Neuronal stem cell (in vitro differentiated cells): ENCODE results near the gene FRS2.

Source experiments
- DNase-seq: peaks from one replicate; pipeline ENCODE4 v3.0.0-alpha.2; 2013; ENCODE audit warnings: low spot score
- H2AFZ ChIP-seq: one replicate; pipeline ENCODE4 v1.6.1; 2013; ENCODE audit warnings: mild to moderate bottlenecking, low read length, inconsistent platforms
- H2AK5ac ChIP-seq: 2 replicates; pipeline ENCODE4 v1.6.1; 2013; ENCODE audit warnings: low read depth, mild to moderate bottlenecking, inconsistent platforms, low read length, moderate library complexity, mixed read lengths
- H2BK120ac ChIP-seq: 2 replicates; pipeline ENCODE4 v1.6.1; 2013; ENCODE audit warnings: low read depth, mild to moderate bottlenecking, inconsistent platforms, low read length, moderate library complexity, mixed read lengths
- H2BK12ac ChIP-seq: one replicate; pipeline ENCODE4 v1.6.1; 2013; ENCODE audit warnings: low read length, inconsistent platforms
- H2BK15ac ChIP-seq: 2 replicates; pipeline ENCODE4 v1.6.1; 2013; ENCODE audit warnings: mild to moderate bottlenecking, low read length, inconsistent platforms, mixed read lengths
- H2BK5ac ChIP-seq: one replicate; pipeline ENCODE4 v1.6.1; 2013; ENCODE audit warnings: inconsistent platforms, mild to moderate bottlenecking, low read length, moderate library complexity
- H3K14ac ChIP-seq: one replicate; pipeline ENCODE4 v1.6.1; 2013; ENCODE audit warnings: low read length, inconsistent platforms
- H3K18ac ChIP-seq: 2 replicates; pipeline ENCODE4 v1.6.1; 2013; ENCODE audit warnings: low read length, inconsistent platforms
- H3K23ac ChIP-seq: 2 replicates; pipeline ENCODE4 v1.6.1; 2013; ENCODE audit warnings: low read depth, mild to moderate bottlenecking, mixed read lengths, low read length, inconsistent platforms; ENCODE audit not compliant: poor library complexity
- H3K27ac ChIP-seq: replicated peaks from 3 replicates; pipeline ENCODE4 v1.5.1; 2013; ENCODE audit warnings: low read length, inconsistent platforms
- H3K27me3 ChIP-seq, 3 experiments: 2 replicates each; pipeline ENCODE4 v1.6.1; 2013; ENCODE audit warnings: low read length in 3 of 3, mild to moderate bottlenecking in 2 of 3, inconsistent platforms in 1 of 3, low read depth in 1 of 3, mixed read lengths in 1 of 3, moderate library complexity in 1 of 3; ENCODE audit not compliant: control insufficient read depth in 3 of 3, insufficient read depth in 3 of 3
- H3K36me3 ChIP-seq, 2 donors: replicated peaks in 1 of 2; 2 replicates each; pipeline ENCODE4 v1.6.1; 2013; ENCODE audit warnings: low read length in 2 of 2; ENCODE audit not compliant: control insufficient read depth in 2 of 2, insufficient read depth in 2 of 2
- H3K4ac ChIP-seq: 2 replicates; pipeline ENCODE4 v1.6.1; 2013; ENCODE audit warnings: inconsistent platforms, mild to moderate bottlenecking, low read length, moderate library complexity
- H3K4me1 ChIP-seq, 2 donors: 1 replicate in 1 of 2; 2 replicates in 1 of 2; pipeline ENCODE4 v1.6.1; 2013; ENCODE audit warnings: low read length in 2 of 2, low read depth in 1 of 2; ENCODE audit not compliant: control insufficient read depth in 2 of 2, insufficient read depth in 1 of 2
- H3K4me2 ChIP-seq: one replicate; pipeline ENCODE4 v1.6.1; 2013; ENCODE audit warnings: mild to moderate bottlenecking, low read length, inconsistent platforms; ENCODE audit not compliant: insufficient read depth, poor library complexity, severe bottlenecking
- H3K4me3 ChIP-seq, 2 donors: 2 replicates each; pipeline ENCODE4 v1.5.1; 2013; ENCODE audit warnings: low read length in 2 of 2, mild to moderate bottlenecking in 2 of 2, inconsistent platforms in 1 of 2, moderate library complexity in 1 of 2
- H3K79me1 ChIP-seq: one replicate; pipeline ENCODE4 v1.6.1; 2013; ENCODE audit warnings: low read depth, mild to moderate bottlenecking, inconsistent platforms, low read length, moderate library complexity
- H3K9ac ChIP-seq: one replicate; pipeline ENCODE4 v1.6.1; 2013; ENCODE audit warnings: mild to moderate bottlenecking, low read depth, low read length, inconsistent platforms; ENCODE audit not compliant: poor library complexity
- H3K9me3 ChIP-seq, 2 donors: replicated peaks in 1 of 2; 2 replicates each; pipeline versions ENCODE3 to v1.6.1; 2013; ENCODE audit warnings: low read length in 2 of 2, mild to moderate bottlenecking in 2 of 2, inconsistent platforms in 1 of 2, low read depth in 1 of 2, mixed read lengths in 1 of 2, moderate library complexity in 1 of 2; ENCODE audit not compliant: control insufficient read depth in 2 of 2, insufficient read depth in 1 of 2
- H4K8ac ChIP-seq: one replicate; pipeline ENCODE4 v1.6.1; 2013; ENCODE audit warnings: low read depth, mild to moderate bottlenecking, inconsistent platforms, low read length, moderate library complexity
- H4K91ac ChIP-seq: one replicate; pipeline ENCODE4 v1.6.1; 2013; ENCODE audit warnings: low read length, low read depth, mild to moderate bottlenecking, inconsistent platforms; ENCODE audit not compliant: poor library complexity
- WGBS, 2 donors: extraction: QIAGEN DNeasy Blood & Tissue Kit; methylation state at CpG; one replicate each; pipeline ENCODE4 v1.1.7; 2013; ENCODE audit warnings: missing lambda C conversion rate in 2 of 2, mixed read lengths in 1 of 2; ENCODE audit not compliant: insufficient read length in 2 of 2, insufficient replicate concordance in 1 of 2; ENCODE audit errors: extremely low coverage in 2 of 2; 5-methylcytosine and 5-hydroxymethylcytosine counted together

The FRS2 gene

DNA sequence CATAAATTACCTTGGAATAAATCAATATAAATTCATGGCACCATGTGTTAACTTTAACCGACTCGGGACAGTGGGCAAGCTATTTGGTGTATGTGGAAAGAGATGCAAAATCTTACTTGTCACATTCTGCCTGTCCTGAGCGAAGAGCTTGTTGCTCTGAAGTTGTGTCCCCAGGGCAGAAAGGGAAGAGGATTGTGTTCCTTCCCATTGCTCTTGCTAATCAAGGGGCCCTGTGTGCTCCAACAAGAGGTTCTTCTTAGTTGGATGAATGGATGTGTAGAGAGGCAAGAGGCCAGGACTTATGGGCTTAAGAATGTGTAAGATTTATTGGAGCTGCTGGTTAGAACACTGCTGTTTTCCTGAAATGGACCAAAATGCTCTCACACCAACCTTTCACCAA lies 36.5 kb upstream of the FRS2 start:
- Histone ChIP-seq H3K18ac (no peak overlapping the region), H3K27me3 (no peaks in the 10 kb centered on the region), H4K91ac (no peak overlapping the region), H2BK120ac (no peak overlapping the region), H3K9me3 (no peaks in the 10 kb centered on the region), H3K4me3 (no peak overlapping the region), H3K14ac (no peak overlapping the region), H3K27ac (no peak overlapping the region), H3K79me1 (no peaks in the 10 kb centered on the region), H3K36me3 (no peaks in the 10 kb centered on the region), H3K4me1 (no peaks in the 10 kb centered on the region), H2BK15ac (no peak overlapping the region), H3K23ac (no peak overlapping the region), H3K4ac (no peak overlapping the region), H3K4me2 (no peak overlapping the region), H4K8ac (no peak overlapping the region), H3K9ac (no peak overlapping the region), H2BK5ac (no peak overlapping the region), H2AFZ (no peak overlapping the region), H2AK5ac (no peak overlapping the region), H2BK12ac (no peak overlapping the region)
- WGBS, 2 donors: no CpG with 5 or more reads among the region's 3 CpGs
- no peak for DNase-seq

DNA sequence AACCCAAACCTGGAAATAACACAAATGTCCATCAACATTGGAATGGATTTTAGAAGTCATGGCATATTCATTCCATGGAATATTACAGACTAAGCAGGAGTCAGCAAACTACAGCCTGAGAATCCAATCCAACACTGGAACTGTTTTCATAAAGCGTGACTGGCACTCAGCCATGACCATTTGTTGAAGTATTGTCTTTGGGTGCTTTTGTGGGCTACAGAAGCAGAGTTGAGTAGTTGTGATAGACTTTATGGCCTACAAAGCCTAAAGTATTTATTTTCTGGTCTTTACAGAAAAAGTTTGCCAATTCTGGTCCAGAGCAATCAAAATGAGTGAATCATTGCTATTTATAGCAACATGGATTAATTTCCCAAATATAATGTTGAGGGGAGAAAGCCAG lies 34.5 kb upstream of the FRS2 start:
- no peak overlapping the region for H3K18ac ChIP-seq

DNA sequence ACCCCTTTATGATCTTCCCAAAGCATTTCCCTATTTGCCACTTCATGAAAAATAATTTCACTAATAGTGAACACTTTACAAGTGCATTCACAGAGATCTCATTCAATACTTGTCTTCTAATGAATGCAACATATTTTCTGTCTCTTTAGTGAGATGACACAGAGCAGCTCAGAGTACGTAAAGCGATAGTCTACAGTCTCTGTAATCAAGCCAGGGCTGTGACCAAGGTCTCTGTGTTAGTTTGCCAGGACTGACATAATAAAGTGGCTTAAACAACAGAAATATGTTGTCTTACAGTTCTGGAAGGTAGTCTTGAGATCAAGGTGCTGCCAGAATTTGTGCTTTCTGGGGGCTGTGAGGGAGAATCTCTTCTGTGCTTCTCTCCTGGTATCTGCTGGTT lies 33.1 kb upstream of the FRS2 start:
- WGBS, 2 donors: no CpG with 5 or more reads among the region's 2 CpGs
- no peak for DNase-seq
- H2AK5ac ChIP-seq: no peak overlapping the region
- H3K14ac ChIP-seq: no peak overlapping the region
- no peaks in the 10 kb centered on the region for H3K36me3 ChIP-seq
- H2BK120ac ChIP-seq: no peak overlapping the region
- no peaks in the 10 kb centered on the region for H3K79me1 ChIP-seq
- no peak overlapping the region for H3K4ac ChIP-seq
- H3K9me3 ChIP-seq: no peaks in the 10 kb centered on the region
- H2BK12ac ChIP-seq: no peak overlapping the region
- no peak overlapping the region for H4K8ac ChIP-seq
- H2AFZ ChIP-seq: no peak overlapping the region
- no peak overlapping the region for H3K23ac ChIP-seq
- no peak overlapping the region for H3K4me2 ChIP-seq
- no peaks in the 10 kb centered on the region for H3K4me1 ChIP-seq
- no peak overlapping the region for H3K4me3 ChIP-seq
- no peak overlapping the region for H3K18ac ChIP-seq
- no peak overlapping the region for H2BK5ac ChIP-seq
- no peaks in the 10 kb centered on the region for H3K27me3 ChIP-seq
- H4K91ac ChIP-seq: no peak overlapping the region
- no peak overlapping the region for H2BK15ac ChIP-seq
- H3K27ac ChIP-seq: no peak overlapping the region
- no peak overlapping the region for H3K9ac ChIP-seq

More for the DNA sequence above, 34.5 kb upstream of the FRS2 start:
- Histone ChIP-seq H3K27me3 (no peaks in the 10 kb centered on the region), H3K27ac (no peak overlapping the region), H4K8ac (no peak overlapping the region), H4K91ac (no peak overlapping the region), H3K23ac (no peak overlapping the region), H3K14ac (no peak overlapping the region), H2BK12ac (no peak overlapping the region), H3K4ac (no peak overlapping the region), H2AK5ac (no peak overlapping the region), H3K4me1 (no peaks in the 10 kb centered on the region), H3K4me2 (no peak overlapping the region), H3K9ac (no peak overlapping the region), H3K4me3 (no peak overlapping the region), H2AFZ (no peak overlapping the region), H2BK15ac (no peak overlapping the region), H3K9me3 (no peaks in the 10 kb centered on the region), H3K79me1 (no peaks in the 10 kb centered on the region), H2BK5ac (no peak overlapping the region), H2BK120ac (no peak overlapping the region), H3K36me3 (no peaks in the 10 kb centered on the region)
- DNase-seq: no peak
- no CpG with 5 or more reads among the region's 1 CpG for WGBS, 2 donors

DNA sequence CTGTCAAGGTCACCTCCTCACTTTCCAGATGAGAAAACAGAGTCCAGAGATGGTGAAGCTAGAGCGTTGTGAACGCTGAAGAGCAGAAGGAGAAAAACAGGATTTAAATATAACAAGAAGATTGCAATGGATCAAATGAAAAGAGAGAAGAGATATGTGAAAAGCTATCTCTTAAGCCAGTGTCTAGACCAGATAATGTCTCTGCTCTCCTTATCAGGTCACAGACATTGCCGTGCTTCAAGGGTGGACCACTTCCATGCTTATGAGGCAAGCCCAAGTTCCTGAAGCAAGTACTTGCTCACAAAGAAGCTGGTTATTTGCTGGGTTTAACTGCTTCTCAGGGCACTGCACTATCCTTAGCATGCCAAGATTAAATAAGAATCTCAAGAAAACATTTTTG lies 31.6 kb upstream of the FRS2 start:
- H3K4me1 ChIP-seq: no peaks in the 10 kb centered on the region
- H2AFZ ChIP-seq: no peak overlapping the region
- no peak overlapping the region for H4K8ac ChIP-seq
- WGBS, 2 donors: no CpG with 5 or more reads among the region's 3 CpGs
- no peak overlapping the region for H3K4me2 ChIP-seq
- no peak overlapping the region for H2BK120ac ChIP-seq
- no peak overlapping the region for H3K18ac ChIP-seq
- no peak overlapping the region for H3K23ac ChIP-seq
- no peak overlapping the region for H2BK5ac ChIP-seq
- no peak overlapping the region for H4K91ac ChIP-seq
- H3K4ac ChIP-seq: no peak overlapping the region
- H3K79me1 ChIP-seq: no peaks in the 10 kb centered on the region
- H2BK15ac ChIP-seq: no peak overlapping the region
- no peak overlapping the region for H3K14ac ChIP-seq
- H3K36me3 ChIP-seq: no peaks in the 10 kb centered on the region
- no peak overlapping the region for H3K4me3 ChIP-seq
- H3K27me3 ChIP-seq: no peaks in the 10 kb centered on the region
- no peak overlapping the region for H3K27ac ChIP-seq
- H2AK5ac ChIP-seq: no peak overlapping the region
- DNase-seq: no peak
- no peaks in the 10 kb centered on the region for H3K9me3 ChIP-seq
- H3K9ac ChIP-seq: no peak overlapping the region
- H2BK12ac ChIP-seq: no peak overlapping the region
